GM12878 (cell line): ENCODE results near the gene GALNT6. TPM values are rescaled to one million over a fixed set of nuclear protein-coding genes. Genes with fewer than 3 reads are reported as not detected.

Experiments
- ATAC-seq: fragments of 200-7000 bp; cut with Tn5 transposase; 3 replicates; pipeline ENCODE4 v1.9.1; 2020; ENCODE audit warnings: mild to moderate bottlenecking, moderate library complexity
- BruUV-seq: library from RNA; stranded (reverse); fragments of 400-500 nt; replicated peaks from 2 replicates; lab custom pipeline; 2021; lab: Mats Ljungman, UMichigan
- CTCF ChIA-PET: fragments of 300-600 bp; sonication (Branson Sonifier 250); formaldehyde crosslinking; extraction: SDS; loops from one replicate; lab custom pipeline; 2021; ENCODE audit warnings: inconsistent platforms; lab: Yijun Ruan, JAX
- POLR2A ChIA-PET: fragments of 350-600 bp; formaldehyde crosslinking; extraction: SDS; loops from one replicate; lab custom pipeline; 2021; ENCODE audit warnings: inconsistent platforms; lab: Charles Lee
- RAD21 ChIA-PET: fragments of 300-600 bp; sonication (Branson Sonifier 250); formaldehyde crosslinking; loops from one replicate; lab custom pipeline; 2023; ENCODE audit warnings: antibody characterized with exemption; ENCODE audit not compliant: unreplicated experiment; lab: Charles Lee
- SMC1A ChIA-PET: fragments of 300-600 bp; sonication (Branson Sonifier 250); formaldehyde crosslinking; loops from one replicate; lab custom pipeline; 2023; ENCODE audit not compliant: unreplicated experiment, uncharacterized antibody; lab: Charles Lee
- DNase-seq: peaks from one replicate; pipeline ENCODE4 v3.0.0-alpha.2; 2011; ENCODE audit warnings: low read depth, low spot score
- FAIRE-seq: peaks from 3 replicates; lab custom pipeline; 2011; peaks lifted over from hg19 to GRCh38; lab: Jason Lieb, UNC
- H2AFZ ChIP-seq: 2 replicates; pipeline ENCODE4 v1.6.0; 2011; ENCODE audit warnings: low read depth, low read length, control low read depth; ENCODE audit not compliant: control insufficient read depth
- H3K27ac ChIP-seq: 2 replicates; pipeline ENCODE4 v1.5.1; 2011; ENCODE audit warnings: control low read depth; ENCODE audit not compliant: control insufficient read depth, insufficient read depth
- H3K27me3 ChIP-seq, 2 experiments: replicated peaks in 1 of 2; 2 replicates each; pipeline versions ENCODE4 v1.6.0 to v1.6.1; 2011; ENCODE audit warnings: low read length in 1 of 2; ENCODE audit not compliant: control insufficient read depth in 2 of 2, insufficient read depth in 2 of 2
- H3K36me3 ChIP-seq, 2 experiments: 2 replicates each; pipeline ENCODE4 v1.5.1; 2011; ENCODE audit warnings: low read length in 1 of 2; ENCODE audit not compliant: control insufficient read depth in 2 of 2, insufficient read depth in 2 of 2
- H3K4me1 ChIP-seq: 2 replicates; pipeline ENCODE4 v1.6.1; 2011; ENCODE audit warnings: mild to moderate bottlenecking, low read length, moderate library complexity, mixed read lengths; ENCODE audit not compliant: control insufficient read depth, insufficient read depth
- H3K4me2 ChIP-seq: 2 replicates; pipeline ENCODE4 v1.6.0; 2011; ENCODE audit warnings: control low read depth; ENCODE audit not compliant: control insufficient read depth, insufficient read depth
- H3K4me3 ChIP-seq: fragments of 200-600 bp; sonication (generic); 2 replicates; pipeline ENCODE4 v1.5.1; 2016
- H3K79me2 ChIP-seq: 2 replicates; pipeline ENCODE4 v1.6.0; 2011; ENCODE audit warnings: low read length; ENCODE audit not compliant: control insufficient read depth, insufficient read depth
- H3K9ac ChIP-seq: 2 replicates; pipeline ENCODE4 v1.8.0; 2011; ENCODE audit warnings: low read length, control low read depth, mixed read lengths; ENCODE audit not compliant: control insufficient read depth, insufficient read depth
- H3K9me3 ChIP-seq: replicated peaks from 3 replicates; pipeline ENCODE4 v1.5.1; 2011; ENCODE audit warnings: mild to moderate bottlenecking, low read length; ENCODE audit not compliant: control insufficient read depth, insufficient read depth
- H4K20me1 ChIP-seq: 2 replicates; pipeline ENCODE4 v1.6.0; 2011; ENCODE audit not compliant: control insufficient read depth, insufficient read depth
- ATF7 ChIP-seq: fragments of 450-650 bp; IDR thresholded peaks from 2 replicates; pipeline ENCODE4 v1.6.1; 2016; ENCODE audit warnings: low read depth, mild to moderate bottlenecking
- BMI1 ChIP-seq: fragments of 450-650 bp; IDR thresholded peaks from 2 replicates; pipeline ENCODE4 v1.6.1; 2016; ENCODE audit warnings: mild to moderate bottlenecking, moderate library complexity, borderline replicate concordance
- CREB1 ChIP-seq: IDR thresholded peaks from 2 replicates; pipeline ENCODE4 v1.6.1; 2012; ENCODE audit warnings: low read depth, mild to moderate bottlenecking, inconsistent platforms
- EP300 ChIP-seq, 2 experiments: fragments of 150-350 bp in 1 of 2; IDR thresholded peaks; 2 replicates each; pipeline ENCODE4 v1.6.1; 2011 to 2012; ENCODE audit warnings: low read depth in 2 of 2, low read length in 2 of 2, borderline replicate concordance in 1 of 2, improper control_type of control experiment in 1 of 2, inconsistent platforms in 1 of 2; ENCODE audit not compliant: control insufficient read depth in 1 of 2
- IKZF1 ChIP-seq: fragments of 450-650 bp; conservative IDR thresholded peaks from 2 replicates; pipeline ENCODE4 v1.6.1; 2017; ENCODE audit warnings: antibody characterized with exemption, mild to moderate bottlenecking
- IRF4 ChIP-seq: IDR thresholded peaks from 2 replicates; pipeline ENCODE4 v1.6.1; 2011; ENCODE audit warnings: low read depth, low read length
- MEF2B ChIP-seq: fragments of 450-650 bp; IDR thresholded peaks from 2 replicates; pipeline ENCODE4 v1.6.1; 2018; ENCODE audit warnings: mild to moderate bottlenecking, moderate library complexity; ENCODE audit not compliant: partially characterized antibody, poor library complexity, severe bottlenecking
- SMAD1 ChIP-seq: fragments of 450-650 bp; IDR thresholded peaks from 2 replicates; pipeline ENCODE4 v1.6.1; 2018; ENCODE audit warnings: mild to moderate bottlenecking, low read depth; ENCODE audit not compliant: partially characterized antibody
- SMAD5 ChIP-seq: IDR thresholded peaks from 2 replicates; pipeline ENCODE4 v1.6.1; 2016; ENCODE audit warnings: antibody characterized with exemption, low read depth
- TAF1 ChIP-seq: IDR thresholded peaks from 2 replicates; pipeline ENCODE4 v1.6.1; 2011; ENCODE audit warnings: mild to moderate bottlenecking, low read depth, low read length, borderline replicate concordance
- ZZZ3 ChIP-seq: IDR thresholded peaks from 2 replicates; pipeline ENCODE4 v1.6.1; 2011; ENCODE audit warnings: low read depth; ENCODE audit not compliant: control insufficient read depth, insufficient read length
- WGBS: methylation state at CpG from one replicate; pipeline ENCODE4 v1.1.6; 2016; ENCODE audit warnings: low lambda C conversion rate; ENCODE audit not compliant: insufficient replicate concordance, insufficient coverage; ENCODE audit errors: missing lambda C conversion rate; 5-methylcytosine and 5-hydroxymethylcytosine counted together
- in situ Hi-C: fragments of 300-500 bp; cut with MboI; formaldehyde crosslinking; loops from 9 replicates; pipeline ENCODE4 v1.14.3; 2018; ENCODE audit warnings: mixed read lengths
- intact Hi-C: fragments of 100-400 bp; cut with micrococcal nuclease; formaldehyde crosslinking; loops from one replicate; pipeline ENCODE4 v1.14.2; 2022; ENCODE audit not compliant: unreplicated experiment
- polyA plus RNA-seq, 11 experiments: library from polyadenylated mRNA; depleted of rRNA in 4 of 11; unstranded in 6 of 11; stranded (reverse) in 5 of 11; fragments of >200 nt; fragmentation: Nextera tagmentation in 4 of 11; fragmentation: Illumina TruSeq in 1 of 11; extraction: Ambion mirVana in 4 of 11; extraction: Trizol in 1 of 11; gene quantifications; 1 replicate in 1 of 11; 2 replicates in 10 of 11; pipeline versions ENCODE4 v1.2.1 to v1.2.3, GENCODE V29; 2011 to 2016; ENCODE audit warnings: inconsistent platforms in 2 of 11, missing spikeins in 2 of 11, low read depth in 1 of 11
- total RNA-seq, 4 experiments: library from RNA; depleted of rRNA in 3 of 4; stranded (reverse); fragments of >200 nt in 3 of 4; fragmentation: Illumina TruSeq in 1 of 4; extraction: Trizol in 1 of 4; gene quantifications; 2 replicates each; pipeline versions ENCODE4 v1.2.1 to v1.2.3, GENCODE V29; 2013 to 2021
- TF ChIP-seq, protein P1 (sequence below): IDR thresholded peaks from 2 replicates; pipeline ENCODE4 v1.6.1; 2012; ENCODE audit warnings: low read depth, low read length, improper control_type of control experiment
- TF ChIP-seq, protein P2 (sequence below): fragments of 150-350 bp; IDR thresholded peaks from 2 replicates; pipeline ENCODE4 v1.6.1; 2014; ENCODE audit warnings: mild to moderate bottlenecking, low read depth, low read length
- TF ChIP-seq, protein P3 (sequence below): IDR thresholded peaks from 2 replicates; pipeline ENCODE4 v1.6.1; 2012; ENCODE audit warnings: low read depth, low read length, improper control_type of control experiment
- TF ChIP-seq, protein P4 (sequence below): fragments of 450-650 bp; IDR thresholded peaks from 2 replicates; pipeline ENCODE4 v1.6.1; 2017; ENCODE audit warnings: mild to moderate bottlenecking, low read depth, inconsistent platforms; ENCODE audit not compliant: poor library complexity, severe bottlenecking

Gene GALNT6
- total and polyA plus RNA-seq, 10 of the 15 experiments (the other 5 are each of a cell fraction or from before 2014, with no cell fraction given) = 6.6 to 40.4 (median 23.7) TPM

DNA sequence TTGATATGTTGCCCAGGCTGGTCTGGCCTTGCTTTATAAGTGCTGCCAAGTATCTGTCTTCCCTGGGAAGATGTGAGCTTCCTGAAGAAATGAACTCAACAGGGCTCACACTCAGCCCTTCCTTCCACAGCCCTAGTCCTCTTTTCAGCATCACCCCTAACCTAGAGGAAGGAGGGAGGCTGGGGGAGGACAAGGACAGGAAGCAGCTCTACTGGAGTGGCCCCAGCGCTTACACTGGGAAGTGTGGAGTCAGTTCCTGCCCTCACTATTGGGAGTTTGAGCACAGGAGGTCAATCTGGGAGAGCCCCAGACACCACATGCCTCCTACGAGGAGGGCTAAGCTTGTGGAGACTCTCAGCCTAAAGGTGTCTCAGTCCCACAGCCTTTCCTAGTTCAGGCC, 16.8 kb downstream of the GALNT6 start (continued):
- no peak for TF ChIP-seq SMAD1
- TF ChIP-seq, protein P1, sequence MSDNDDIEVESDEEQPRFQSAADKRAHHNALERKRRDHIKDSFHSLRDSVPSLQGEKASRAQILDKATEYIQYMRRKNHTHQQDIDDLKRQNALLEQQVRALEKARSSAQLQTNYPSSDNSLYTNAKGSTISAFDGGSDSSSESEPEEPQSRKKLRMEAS = no peak
- no peak for TF ChIP-seq MEF2B
- no peak for TF ChIP-seq SMAD5
- TF ChIP-seq, protein P2, sequence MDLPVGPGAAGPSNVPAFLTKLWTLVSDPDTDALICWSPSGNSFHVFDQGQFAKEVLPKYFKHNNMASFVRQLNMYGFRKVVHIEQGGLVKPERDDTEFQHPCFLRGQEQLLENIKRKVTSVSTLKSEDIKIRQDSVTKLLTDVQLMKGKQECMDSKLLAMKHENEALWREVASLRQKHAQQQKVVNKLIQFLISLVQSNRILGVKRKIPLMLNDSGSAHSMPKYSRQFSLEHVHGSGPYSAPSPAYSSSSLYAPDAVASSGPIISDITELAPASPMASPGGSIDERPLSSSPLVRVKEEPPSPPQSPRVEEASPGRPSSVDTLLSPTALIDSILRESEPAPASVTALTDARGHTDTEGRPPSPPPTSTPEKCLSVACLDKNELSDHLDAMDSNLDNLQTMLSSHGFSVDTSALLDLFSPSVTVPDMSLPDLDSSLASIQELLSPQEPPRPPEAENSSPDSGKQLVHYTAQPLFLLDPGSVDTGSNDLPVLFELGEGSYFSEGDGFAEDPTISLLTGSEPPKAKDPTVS = no peak
- TF ChIP-seq EP300 (IDR thresholded peaks at IDR 0.05; ENCODE audit: borderline replicate concordance in 1 of 2, control insufficient read depth in 1 of 2, low read depth in 2 of 2, low read length in 2 of 2) = no peak
- no peak for TF ChIP-seq ZZZ3

DNA sequence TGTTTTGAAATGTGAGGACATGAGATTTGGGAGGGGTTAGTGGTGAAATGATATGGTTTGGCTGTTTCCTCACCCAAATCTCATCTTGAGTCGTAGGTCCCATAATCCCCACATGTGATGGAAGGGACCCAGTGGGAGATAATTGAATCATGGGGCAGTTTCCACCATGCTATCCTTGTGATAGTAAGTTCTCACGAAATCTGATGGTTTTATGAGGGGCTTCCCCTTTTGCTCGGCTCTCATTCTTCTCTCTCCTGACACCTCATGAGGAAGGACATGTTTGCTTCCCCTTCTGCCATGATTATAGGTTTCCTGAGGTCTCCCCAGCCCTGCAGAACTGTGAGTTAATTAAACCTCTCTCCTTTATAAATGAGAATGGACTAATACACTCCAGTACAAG, 18.0 kb downstream of the GALNT6 start:
- WGBS = 100% methylated on average over 3 of the region's 3 CpGs
- H3K79me2 ChIP-seq = peaks cover 1% of the 10 kb centered on the region; the same call in 1 of the 2 replicates
- DNase-seq = no peak
- ChIA-PET SMC1A (interaction anchor here (1.0 kb wide), 2 partner anchors 10 to 12 kb away, joined by 3 read pairs; no protein-coding TSS in a partner anchor), POLR2A (no interaction called here), RAD21 (interaction anchor here (1.0 kb wide), 1 partner anchor 32 kb away, joined by 3 read pairs; no protein-coding TSS in a partner anchor), CTCF (interaction anchor here (1.6 to 2.4 kb wide), 2 partner anchors 17 to 161 kb away, joined by 3 to 8 read pairs; no protein-coding TSS in a partner anchor)
- intact Hi-C loops = no loop called here
- no peaks in the 10 kb centered on the region for H3K27me3 ChIP-seq
- H3K36me3 ChIP-seq = peaks cover 10 to 22% of the 10 kb centered on the region in 2 experiments; a peak in 3 of 4 replicates
- H3K4me1 ChIP-seq = peaks cover 18% of the 10 kb centered on the region
- BruUV-seq = no TSS peak
- no peak overlapping the region for H3K4me3 ChIP-seq
- H3K9me3 ChIP-seq = no peaks in the 10 kb centered on the region
- FAIRE-seq = no peak
- no peak overlapping the region for H3K27ac ChIP-seq
- H2AFZ ChIP-seq = no peak overlapping the region
- in situ Hi-C loops = no loop called here
- H3K9ac ChIP-seq = no peak overlapping the region
- no peak overlapping the region for H3K4me2 ChIP-seq
- no peaks in the 10 kb centered on the region for H4K20me1 ChIP-seq
- ATAC-seq = no peak
- TF ChIP-seq ATF7 (no peak), IRF4 (no peak), CREB1 (no peak), BMI1 (no peak), IKZF1 (no peak), TAF1 (no peak)
- TF ChIP-seq, protein P3, sequence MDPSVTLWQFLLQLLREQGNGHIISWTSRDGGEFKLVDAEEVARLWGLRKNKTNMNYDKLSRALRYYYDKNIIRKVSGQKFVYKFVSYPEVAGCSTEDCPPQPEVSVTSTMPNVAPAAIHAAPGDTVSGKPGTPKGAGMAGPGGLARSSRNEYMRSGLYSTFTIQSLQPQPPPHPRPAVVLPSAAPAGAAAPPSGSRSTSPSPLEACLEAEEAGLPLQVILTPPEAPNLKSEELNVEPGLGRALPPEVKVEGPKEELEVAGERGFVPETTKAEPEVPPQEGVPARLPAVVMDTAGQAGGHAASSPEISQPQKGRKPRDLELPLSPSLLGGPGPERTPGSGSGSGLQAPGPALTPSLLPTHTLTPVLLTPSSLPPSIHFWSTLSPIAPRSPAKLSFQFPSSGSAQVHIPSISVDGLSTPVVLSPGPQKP = no peak
- TF ChIP-seq, protein P4, sequence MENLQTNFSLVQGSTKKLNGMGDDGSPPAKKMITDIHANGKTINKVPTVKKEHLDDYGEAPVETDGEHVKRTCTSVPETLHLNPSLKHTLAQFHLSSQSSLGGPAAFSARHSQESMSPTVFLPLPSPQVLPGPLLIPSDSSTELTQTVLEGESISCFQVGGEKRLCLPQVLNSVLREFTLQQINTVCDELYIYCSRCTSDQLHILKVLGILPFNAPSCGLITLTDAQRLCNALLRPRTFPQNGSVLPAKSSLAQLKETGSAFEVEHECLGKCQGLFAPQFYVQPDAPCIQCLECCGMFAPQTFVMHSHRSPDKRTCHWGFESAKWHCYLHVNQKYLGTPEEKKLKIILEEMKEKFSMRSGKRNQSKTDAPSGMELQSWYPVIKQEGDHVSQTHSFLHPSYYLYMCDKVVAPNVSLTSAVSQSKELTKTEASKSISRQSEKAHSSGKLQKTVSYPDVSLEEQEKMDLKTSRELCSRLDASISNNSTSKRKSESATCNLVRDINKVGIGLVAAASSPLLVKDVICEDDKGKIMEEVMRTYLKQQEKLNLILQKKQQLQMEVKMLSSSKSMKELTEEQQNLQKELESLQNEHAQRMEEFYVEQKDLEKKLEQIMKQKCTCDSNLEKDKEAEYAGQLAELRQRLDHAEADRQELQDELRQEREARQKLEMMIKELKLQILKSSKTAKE = no peak
